Suprapubic skin (tissue), 4 donors: ENCODE data around the gene NLRP8.

Experiments used
- EP300 ChIP-seq: sonication (generic); formaldehyde crosslinking; IDR thresholded peaks from one replicate; pipeline ENCODE4 v1.6.1; 2017; ENCODE audit warnings: antibody characterized with exemption
- POLR2A ChIP-seq, 2 donors: fragments of 450-650 bp; IDR thresholded peaks; one replicate each; pipeline ENCODE4 v1.6.1; 2017; ENCODE audit warnings: antibody characterized with exemption in 2 of 2, mild to moderate bottlenecking in 2 of 2, moderate library complexity in 2 of 2
- POLR2AphosphoS5 ChIP-seq, 3 donors: sonication (generic); formaldehyde crosslinking; IDR thresholded peaks; one replicate each; pipeline ENCODE4 v1.6.1; 2017; ENCODE audit warnings: antibody characterized with exemption in 3 of 3
- TF ChIP-seq, protein P1 (sequence below), 2 donors: fragments of 200-600 bp in 1 of 2; fragments of 450-650 bp in 1 of 2; sonication (generic) in 1 of 2; IDR thresholded peaks; one replicate each; pipeline ENCODE4 v1.5.1; 2016 to 2019; ENCODE audit warnings: antibody characterized with exemption in 2 of 2, mild to moderate bottlenecking in 1 of 2, moderate library complexity in 1 of 2

DNA sequence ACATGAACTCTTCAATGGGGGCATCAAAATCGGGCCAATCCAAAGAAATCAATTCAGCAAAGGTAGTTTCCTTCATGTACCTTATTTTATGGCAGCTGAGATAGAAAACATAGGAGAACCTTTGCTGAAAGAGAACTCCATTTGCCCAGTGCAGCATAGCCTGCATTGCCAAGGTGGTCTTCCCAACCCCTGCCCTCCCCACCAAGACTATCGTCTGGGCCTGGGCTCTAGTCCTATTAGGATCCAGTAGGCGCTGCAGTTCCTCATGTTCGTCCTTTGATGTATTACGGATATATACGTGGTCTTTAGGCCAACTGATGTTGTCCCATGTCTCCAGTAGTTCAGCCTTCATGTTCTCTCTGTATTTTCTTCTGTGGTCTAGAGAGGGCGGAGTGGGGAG is 34.7 kb upstream of the NLRP8 start:
- TF ChIP-seq POLR2A (IDR thresholded peaks at IDR 0.05) (no peak), EP300 (no peak), POLR2AphosphoS5 (IDR thresholded peaks at IDR 0.05) (no peak)
- TF ChIP-seq, protein P1, sequence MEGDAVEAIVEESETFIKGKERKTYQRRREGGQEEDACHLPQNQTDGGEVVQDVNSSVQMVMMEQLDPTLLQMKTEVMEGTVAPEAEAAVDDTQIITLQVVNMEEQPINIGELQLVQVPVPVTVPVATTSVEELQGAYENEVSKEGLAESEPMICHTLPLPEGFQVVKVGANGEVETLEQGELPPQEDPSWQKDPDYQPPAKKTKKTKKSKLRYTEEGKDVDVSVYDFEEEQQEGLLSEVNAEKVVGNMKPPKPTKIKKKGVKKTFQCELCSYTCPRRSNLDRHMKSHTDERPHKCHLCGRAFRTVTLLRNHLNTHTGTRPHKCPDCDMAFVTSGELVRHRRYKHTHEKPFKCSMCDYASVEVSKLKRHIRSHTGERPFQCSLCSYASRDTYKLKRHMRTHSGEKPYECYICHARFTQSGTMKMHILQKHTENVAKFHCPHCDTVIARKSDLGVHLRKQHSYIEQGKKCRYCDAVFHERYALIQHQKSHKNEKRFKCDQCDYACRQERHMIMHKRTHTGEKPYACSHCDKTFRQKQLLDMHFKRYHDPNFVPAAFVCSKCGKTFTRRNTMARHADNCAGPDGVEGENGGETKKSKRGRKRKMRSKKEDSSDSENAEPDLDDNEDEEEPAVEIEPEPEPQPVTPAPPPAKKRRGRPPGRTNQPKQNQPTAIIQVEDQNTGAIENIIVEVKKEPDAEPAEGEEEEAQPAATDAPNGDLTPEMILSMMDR (IDR thresholded peaks at IDR 0.05), result no peak
